Measurements from ENCODE around the gene CIAO1.

- TF ChIP-seq CTCF (IDR thresholded peaks at IDR 0.05; ENCODE audit: insufficient read depth, low read depth, low read length) (no peak), EZH2 (IDR thresholded peaks at IDR 0.05; ENCODE audit: insufficient read depth, low read length) (no peak)
Observed at GRCh38 chr2:96241227-96241626, 24.8 kb upstream of the CIAO1 start.

All from astrocyte (in vitro differentiated cells and primary cell).